HepG2 (cell line): ENCODE data around the gene METTL16. TPM values are rescaled to one million over a fixed set of nuclear protein-coding genes. Genes with fewer than 3 reads are reported as not detected.

Source experiments
- AGO1 ChIP-seq: fragments of 200-400 bp; formaldehyde crosslinking; IDR thresholded peaks from 2 replicates; pipeline ENCODE4 v1.6.1; 2017; ENCODE audit warnings: mild to moderate bottlenecking, low read depth, low read length, moderate library complexity; ENCODE audit not compliant: poor library complexity, severe bottlenecking
- FOXA3 ChIP-seq: IDR thresholded peaks from 2 replicates; pipeline ENCODE4 v1.6.1; 2016; ENCODE audit warnings: missing genetic modification reagents, missing compliant biosample characterization
- NR2F1 ChIP-seq, 2 experiments: fragments of 450-650 bp in 1 of 2; formaldehyde crosslinking in 1 of 2; IDR thresholded peaks; 2 replicates each; pipeline versions ENCODE4 v1.5.0 to v1.6.1; 2016 to 2020; ENCODE audit warnings: mild to moderate bottlenecking in 1 of 2, missing compliant biosample characterization in 1 of 2, missing genetic modification reagents in 1 of 2, moderate library complexity in 1 of 2
- SP1 ChIP-seq, 2 experiments: fragments of 450-650 bp in 1 of 2; sonication (generic) in 1 of 2; formaldehyde crosslinking in 1 of 2; IDR thresholded peaks; 2 replicates each; pipeline versions ENCODE4 v1.4.0 to v1.6.1; 2016 to 2020; ENCODE audit warnings: missing genetic modification reagents in 1 of 2
- TFDP2 ChIP-seq: sonication (generic); formaldehyde crosslinking; IDR thresholded peaks from 2 replicates; pipeline ENCODE4 v1.4.0; 2020; ENCODE audit warnings: missing genetic modification reagents
- YEATS4 ChIP-seq: sonication (generic); formaldehyde crosslinking; IDR thresholded peaks from 2 replicates; pipeline ENCODE4 v1.4.0; 2020; ENCODE audit warnings: missing genetic modification reagents, borderline replicate concordance
- ZFP82 ChIP-seq: sonication (generic); formaldehyde crosslinking; IDR thresholded peaks from 2 replicates; pipeline ENCODE4 v1.5.1; 2020; ENCODE audit warnings: mild to moderate bottlenecking, missing genetic modification reagents, borderline replicate concordance
- ZHX1 ChIP-seq: sonication (generic); formaldehyde crosslinking; IDR thresholded peaks from 2 replicates; pipeline ENCODE4 v1.8.1; 2022; ENCODE audit warnings: low read depth, mild to moderate bottlenecking, missing genetic modification reagents
- ZNF33B ChIP-seq: sonication (generic); formaldehyde crosslinking; IDR thresholded peaks from 2 replicates; pipeline ENCODE4 v1.5.1; 2020; ENCODE audit warnings: mild to moderate bottlenecking, missing genetic modification reagents
- ZNF556 ChIP-seq: sonication (generic); formaldehyde crosslinking; IDR thresholded peaks from 2 replicates; pipeline ENCODE4 v1.4.0; 2020; ENCODE audit warnings: mild to moderate bottlenecking, missing genetic modification reagents, borderline replicate concordance
- ZNF788 ChIP-seq: sonication (generic); formaldehyde crosslinking; IDR thresholded peaks from 2 replicates; pipeline ENCODE4 v1.5.0; 2020; ENCODE audit warnings: mild to moderate bottlenecking, missing genetic modification reagents, borderline replicate concordance
- polyA plus RNA-seq, 8 experiments: library from polyadenylated mRNA; depleted of rRNA in 3 of 8; stranded (reverse) in 7 of 8; unstranded in 1 of 8; fragments of >200 nt; fragmentation: Illumina TruSeq in 4 of 8; extraction: Trizol in 4 of 8; gene quantifications; 2 replicates each; pipeline versions ENCODE4 v1.2.1 to v1.2.3, GENCODE V29; 2011 to 2016; ENCODE audit warnings: low read depth in 4 of 8, missing spikeins in 1 of 8, mixed read lengths in 1 of 8; ENCODE audit not compliant: insufficient read depth in 1 of 8
- total RNA-seq, 5 experiments: library from RNA; depleted of rRNA; stranded (reverse); fragments of >200 nt; fragmentation: Illumina TruSeq; extraction: Trizol; gene quantifications; 2 replicates each; pipeline ENCODE4 v1.2.3, GENCODE V29; 2016; ENCODE audit warnings: low read depth in 1 of 5
- TF ChIP-seq, protein P1 (sequence below): sonication (generic); formaldehyde crosslinking; conservative IDR thresholded peaks from 2 replicates; pipeline ENCODE4 v1.8.0; 2022; ENCODE audit warnings: mild to moderate bottlenecking, moderate library complexity, missing genetic modification reagents

Gene METTL16
- total and polyA plus RNA-seq, 2 of the 13 experiments (the other 11 are each of a cell fraction or from before 2014, with no cell fraction given) = 11.6 to 18.5 TPM

GRCh38 chr17:2401426-2402221, 110.1 kb downstream of the METTL16 start (continued):
- TF ChIP-seq, protein P1, sequence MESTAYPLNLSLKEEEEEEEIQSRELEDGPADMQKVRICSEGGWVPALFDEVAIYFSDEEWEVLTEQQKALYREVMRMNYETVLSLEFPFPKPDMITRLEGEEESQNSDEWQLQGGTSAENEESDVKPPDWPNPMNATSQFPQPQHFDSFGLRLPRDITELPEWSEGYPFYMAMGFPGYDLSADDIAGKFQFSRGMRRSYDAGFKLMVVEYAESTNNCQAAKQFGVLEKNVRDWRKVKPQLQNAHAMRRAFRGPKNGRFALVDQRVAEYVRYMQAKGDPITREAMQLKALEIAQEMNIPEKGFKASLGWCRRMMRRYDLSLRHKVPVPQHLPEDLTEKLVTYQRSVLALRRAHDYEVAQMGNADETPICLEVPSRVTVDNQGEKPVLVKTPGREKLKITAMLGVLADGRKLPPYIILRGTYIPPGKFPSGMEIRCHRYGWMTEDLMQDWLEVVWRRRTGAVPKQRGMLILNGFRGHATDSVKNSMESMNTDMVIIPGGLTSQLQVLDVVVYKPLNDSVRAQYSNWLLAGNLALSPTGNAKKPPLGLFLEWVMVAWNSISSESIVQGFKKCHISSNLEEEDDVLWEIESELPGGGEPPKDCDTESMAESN (CRISPR knock-in tag) = no peak
- TF ChIP-seq ZFP82 (CRISPR knock-in tag) (peak; percentile 55; the same call in 1 of the 2 replicates), ZNF788 (CRISPR knock-in tag) (no peak), NR2F1 (CRISPR knock-in tag; IDR thresholded peaks at IDR 0.05) (peak in 1 of 2 experiments; percentile 4; a peak in 1 of 4 replicates), ZHX1 (CRISPR knock-in tag) (peak; percentile 35; the same call in 1 of the 2 replicates), FOXA3 (CRISPR knock-in tag) (0 out of 2 replicates have a peak, but pooled peaks have one; percentile 44), TFDP2 (CRISPR knock-in tag) (0 out of 2 replicates have a peak, but pooled peaks have one; percentile 37), YEATS4 (CRISPR knock-in tag) (no peak), SP1 (IDR thresholded peaks at IDR 0.05) (no peak), SP1 (CRISPR knock-in tag; IDR thresholded peaks at IDR 0.05) (peak; percentile 84), ZNF556 (CRISPR knock-in tag) (no peak), ZNF33B (CRISPR knock-in tag) (peak; percentile 66; the same call in 1 of the 2 replicates), AGO1 (peak; percentile 77)
